SK-N-SH (cell line): ENCODE data around the gene RNF145. TPM values are rescaled to one million over a fixed set of nuclear protein-coding genes. Genes with fewer than 3 reads are reported as not detected.

Experiments used
- CTCF ChIA-PET: fragments of 300-600, 350-600 bp; formaldehyde crosslinking; extraction: SDS; loops from one replicate; lab custom pipeline; 2021; lab: Yijun Ruan, JAX
- POLR2A ChIA-PET: fragments of 350-600 bp; sonication (Branson Sonifier 250); formaldehyde crosslinking; extraction: SDS; loops from one replicate; lab custom pipeline; 2020; ENCODE audit warnings: antibody characterized with exemption, inconsistent platforms; lab: Yijun Ruan, JAX
- DNase-seq: peaks from one replicate; pipeline ENCODE4 v3.0.0; 2012
- H2AFZ ChIP-seq: fragments of 200-600 bp; sonication (generic); 2 replicates; pipeline ENCODE4 v1.8.1; 2016; ENCODE audit warnings: antibody characterized with exemption, mild to moderate bottlenecking, low read depth
- H3F3A ChIP-seq: fragments of 200-600 bp; sonication (generic); replicated peaks from 2 replicates; pipeline ENCODE3; 2016; ENCODE audit warnings: antibody characterized with exemption, mild to moderate bottlenecking; ENCODE audit not compliant: insufficient read depth
- H3K27ac ChIP-seq, 2 experiments: fragments of 200-500 bp in 1 of 2; fragments of 200-600 bp in 1 of 2; sonication (Bioruptor generic) in 1 of 2; sonication (generic), shearing (Covaris generic) in 1 of 2; 2 replicates each; pipeline versions ENCODE4 v1.5.1 to v1.6.1; 2014 to 2016; ENCODE audit warnings: low read depth in 2 of 2, inconsistent platforms in 1 of 2, low read length in 1 of 2, mild to moderate bottlenecking in 1 of 2, mixed read lengths in 1 of 2
- H3K27me3 ChIP-seq: fragments of 200-600 bp; sonication (generic), shearing (Covaris generic); 2 replicates; pipeline ENCODE4 v1.6.1; 2016; ENCODE audit warnings: mixed run types; ENCODE audit not compliant: insufficient read depth
- H3K36me3 ChIP-seq, 2 experiments: fragments of 200-500 bp in 1 of 2; fragments of 200-600 bp in 1 of 2; sonication (Bioruptor generic) in 1 of 2; sonication (generic) in 1 of 2; replicated peaks in 1 of 2; 2 replicates each; pipeline versions ENCODE3 to v1.5.1; 2014 to 2016; ENCODE audit warnings: low read length in 1 of 2, mild to moderate bottlenecking in 1 of 2; ENCODE audit not compliant: insufficient read depth in 2 of 2, control insufficient read depth in 1 of 2
- H3K4me1 ChIP-seq, 2 experiments: fragments of 200-500 bp in 1 of 2; fragments of 200-600 bp in 1 of 2; sonication (Bioruptor generic) in 1 of 2; sonication (generic), shearing (Covaris generic) in 1 of 2; 2 replicates each; pipeline versions ENCODE4 v1.5.1 to v1.6.1; 2014 to 2016; ENCODE audit warnings: low read depth in 1 of 2, low read length in 1 of 2, mixed run types in 1 of 2; ENCODE audit not compliant: insufficient read depth in 2 of 2, control insufficient read depth in 1 of 2
- H3K4me2 ChIP-seq: fragments of 200-600 bp; sonication (generic), shearing (Covaris generic); 2 replicates; pipeline ENCODE4 v1.6.1; 2017; ENCODE audit warnings: mixed run types
- H3K4me3 ChIP-seq, 2 experiments: fragments of 200-500 bp in 1 of 2; fragments of 200-600 bp in 1 of 2; sonication (Bioruptor generic) in 1 of 2; sonication (generic), shearing (Covaris generic) in 1 of 2; 2 replicates each; pipeline versions ENCODE4 v1.5.1 to v1.8.1; 2014 to 2016; ENCODE audit warnings: low read depth in 2 of 2, inconsistent platforms in 1 of 2, low read length in 1 of 2, mild to moderate bottlenecking in 1 of 2, mixed read lengths in 1 of 2, moderate library complexity in 1 of 2
- H3K79me2 ChIP-seq: fragments of 200-600 bp; sonication (generic); 2 replicates; pipeline ENCODE4 v1.8.1; 2017; ENCODE audit warnings: mild to moderate bottlenecking; ENCODE audit not compliant: insufficient read depth
- H3K9ac ChIP-seq: fragments of 200-600 bp; sonication (generic); 2 replicates; pipeline ENCODE4 v1.6.1; 2017; ENCODE audit warnings: mixed run types
- H3K9me2 ChIP-seq: fragments of 200-600 bp; sonication (generic); 2 replicates; pipeline ENCODE4 v1.6.1; 2017; ENCODE audit warnings: mixed run types
- H3K9me3 ChIP-seq: fragments of 200-600 bp; sonication (generic); 2 replicates; pipeline ENCODE4 v1.6.1; 2017; ENCODE audit warnings: mixed run types, mild to moderate bottlenecking, moderate library complexity
- H4K20me1 ChIP-seq: fragments of 200-600 bp; sonication (generic); 2 replicates; pipeline ENCODE4 v1.6.1; 2017; ENCODE audit warnings: mild to moderate bottlenecking, mixed run types; ENCODE audit not compliant: insufficient read depth
- CHD2 ChIP-seq: fragments of 150-350 bp; IDR thresholded peaks from 2 replicates; pipeline ENCODE4 v1.6.1; 2018; ENCODE audit warnings: low read length; ENCODE audit not compliant: partially characterized antibody
- FOXJ3 ChIP-seq: sonication (generic); formaldehyde crosslinking; IDR thresholded peaks from 2 replicates; pipeline ENCODE4 v1.5.1; 2020; ENCODE audit warnings: mild to moderate bottlenecking, missing genetic modification reagents
- FOXM1 ChIP-seq: IDR thresholded peaks from 2 replicates; pipeline ENCODE4 v1.4.0; 2012; ENCODE audit warnings: low read depth, mild to moderate bottlenecking
- GABPA ChIP-seq: IDR thresholded peaks from 2 replicates; pipeline ENCODE4 v1.4.0; 2012; ENCODE audit warnings: low read depth, mild to moderate bottlenecking
- GATA2 ChIP-seq: sonication (generic); formaldehyde crosslinking; IDR thresholded peaks from 2 replicates; pipeline ENCODE4 v1.5.0; 2020; ENCODE audit warnings: mild to moderate bottlenecking, missing genetic modification reagents
- MEF2A ChIP-seq: IDR thresholded peaks from 2 replicates; pipeline ENCODE4 v1.4.0; 2012; ENCODE audit warnings: low read depth, borderline replicate concordance
- MXI1 ChIP-seq: IDR thresholded peaks from 2 replicates; pipeline ENCODE4 v1.6.1; 2012; ENCODE audit warnings: mild to moderate bottlenecking, low read depth, low read length, improper control_type of control experiment
- NFIC ChIP-seq: IDR thresholded peaks from 2 replicates; pipeline ENCODE4 v1.4.0; 2012; ENCODE audit warnings: borderline replicate concordance
- RAD21 ChIP-seq: IDR thresholded peaks from 2 replicates; pipeline ENCODE4 v1.6.1; 2012; ENCODE audit warnings: mild to moderate bottlenecking, low read length
- RCOR1 ChIP-seq: fragments of 150-350 bp; IDR thresholded peaks from 2 replicates; pipeline ENCODE4 v1.6.1; 2017; ENCODE audit warnings: antibody characterized with exemption, low read length
- REST ChIP-seq: IDR thresholded peaks from 2 replicates; pipeline ENCODE4 v1.6.1; 2012; ENCODE audit warnings: mild to moderate bottlenecking, low read depth, low read length, moderate library complexity
- RXRA ChIP-seq: IDR thresholded peaks from 2 replicates; pipeline ENCODE4 v1.4.0; 2012; ENCODE audit warnings: low read depth, mild to moderate bottlenecking, borderline replicate concordance
- TCF12 ChIP-seq: IDR thresholded peaks from 2 replicates; pipeline ENCODE4 v1.4.0; 2012
- USF1 ChIP-seq: IDR thresholded peaks from 2 replicates; pipeline ENCODE4 v1.4.0; 2012; ENCODE audit warnings: low read depth, borderline replicate concordance
- USF2 ChIP-seq: fragments of 150-350 bp; IDR thresholded peaks from 2 replicates; pipeline ENCODE4 v1.6.1; 2017; ENCODE audit warnings: antibody characterized with exemption, low read length, low read depth, borderline replicate concordance
- YY1 ChIP-seq: IDR thresholded peaks from 2 replicates; pipeline ENCODE4 v1.4.0; 2012; ENCODE audit warnings: low read depth, mild to moderate bottlenecking
- ZBTB33 ChIP-seq: IDR thresholded peaks from 2 replicates; pipeline ENCODE4 v1.4.0; 2012; ENCODE audit warnings: low read depth, borderline replicate concordance
- WGBS: methylation state at CpG from one replicate; pipeline ENCODE4 v1.1.6; 2017; ENCODE audit warnings: low lambda C conversion rate; 5-methylcytosine and 5-hydroxymethylcytosine counted together
- polyA plus RNA-seq, 3 experiments: library from polyadenylated mRNA; depleted of rRNA; stranded (reverse); fragments of >200 nt; gene quantifications; 2 replicates each; pipeline ENCODE4 v1.2.3, GENCODE V29; 2012

Gene RNF145
- polyA plus RNA-seq, 1 of the 3 experiments (the other 2 are of a cell fraction) = 36.1 TPM

GRCh38 chr5:159214486-159215271 is 5.3 kb upstream of the RNF145 start:
- Histone ChIP-seq H3K27me3 (no peaks in the 10 kb centered on the region; the same call in 1 of the 2 replicates), H3K36me3 (no peaks in the 10 kb centered on the region), H3K27ac (no peak overlapping the region), H3K4me2 (no peak overlapping the region), H3K79me2 (no peaks in the 10 kb centered on the region), H3F3A (peaks cover 2% of the 10 kb centered on the region), H3K9ac (no peak overlapping the region), H3K9me2 (no peaks in the 10 kb centered on the region), H3K4me3 (no peak overlapping the region), H3K4me1 (peaks cover 7 to 16% of the 10 kb centered on the region in 2 experiments; a peak in 3 of 4 replicates), H2AFZ (no peak overlapping the region), H4K20me1 (no peaks in the 10 kb centered on the region), H3K9me3 (no peaks in the 10 kb centered on the region)
- DNase-seq = no peak
- CTCF ChIA-PET = interaction anchor here (1.3 kb wide), 1 partner anchor 18 kb away, joined by 4 read pairs; no protein-coding TSS in a partner anchor
- POLR2A ChIA-PET = no interaction called here
- no peak for TF ChIP-seq USF1
- TF ChIP-seq RCOR1 = no peak
- no peak for TF ChIP-seq CHD2
- 78% methylated on average over 2 of the region's 2 CpGs for WGBS

- Histone ChIP-seq H4K20me1 (no peaks in the 10 kb centered on the region), H3K9ac (no peak overlapping the region), H3K9me3 (no peaks in the 10 kb centered on the region), H3K79me2 (peaks cover 13% of the 10 kb centered on the region), H3K27me3 (no peaks in the 10 kb centered on the region), H3F3A (peaks cover 7% of the 10 kb centered on the region), H3K4me2 (no peak overlapping the region), H3K27ac (no peak overlapping the region), H3K36me3 (no peaks in the 10 kb centered on the region), H2AFZ (no peak overlapping the region), H3K4me3 (no peak overlapping the region), H3K9me2 (no peaks in the 10 kb centered on the region), H3K4me1 (peaks cover 7 to 17% of the 10 kb centered on the region in 2 experiments; a peak in 3 of 4 replicates)
- ChIA-PET CTCF (no interaction called here), POLR2A (no interaction called here)
- 94% methylated on average over 7 of the region's 7 CpGs for WGBS
- no peak for DNase-seq
- TF ChIP-seq ZBTB33 (no peak), FOXJ3 (CRISPR knock-in tag) (no peak), YY1 (no peak), REST (no peak), NFIC (no peak), USF2 (no peak), MXI1 (no peak), MEF2A (no peak), FOXM1 (no peak), TCF12 (no peak), GATA2 (CRISPR knock-in tag) (no peak), RXRA (no peak), GABPA (no peak), RAD21 (no peak)
These were observed 3.5 kb upstream of the RNF145 start for GRCh38 chr5:159212657-159213462.
